HCT116 (cell line): ENCODE results near the gene CPT1A. TPM values are rescaled to one million over a fixed set of nuclear protein-coding genes. Genes with fewer than 3 reads are reported as not detected.

ENCODE experiments used
- ATAC-seq: fragments of 200-7000 bp; cut with Tn5 transposase; 2 replicates; pipeline ENCODE4 v1.9.1; 2020; ENCODE audit warnings: mild to moderate bottlenecking, moderate library complexity
- BruUV-seq: library from RNA; stranded (reverse); fragments of 400-500 nt; replicated peaks from 2 replicates; lab custom pipeline; 2021; lab: Mats Ljungman, UMichigan
- CTCF ChIA-PET: fragments of 300-600 bp; sonication (Branson Sonifier 250); formaldehyde crosslinking; loops from one replicate; lab custom pipeline; 2021; ENCODE audit warnings: antibody characterized with exemption; lab: Charles Lee
- POLR2A ChIA-PET: fragments of 300-600, 350-600 bp; sonication (Branson Sonifier 250); formaldehyde crosslinking; loops from one replicate; lab custom pipeline; 2021; ENCODE audit warnings: antibody characterized with exemption; lab: Charles Lee
- RAD21 ChIA-PET, 2 experiments: fragments of 300-600 bp; sonication (Branson Sonifier 250); formaldehyde crosslinking; loops; one replicate each; lab custom pipeline; 2023; ENCODE audit warnings: low total read pairs in 2 of 2; ENCODE audit not compliant: uncharacterized antibody in 2 of 2, unreplicated experiment in 2 of 2, low non-redundant PET in 1 of 2; lab: Charles Lee
- DNase-seq: peaks from one replicate; pipeline ENCODE4 v3.0.0-alpha.2; 2010; ENCODE audit warnings: low read depth, low spot score
- H2AFZ ChIP-seq: fragments of 200-600 bp; shearing (Covaris generic), sonication (generic); 2 replicates; pipeline ENCODE4 v1.6.1; 2017; ENCODE audit warnings: low read depth, mixed run types, mixed read lengths, antibody characterized with exemption, low read length; ENCODE audit not compliant: poor library complexity, severe bottlenecking
- H3K27ac ChIP-seq: 2 replicates; pipeline ENCODE4 v1.5.1; 2012; ENCODE audit warnings: low read depth, low read length
- H3K27me3 ChIP-seq: fragments of 200-600 bp; sonication (generic); 2 replicates; pipeline ENCODE4 v1.6.1; 2016; ENCODE audit warnings: mixed run types, low read length, mixed read lengths; ENCODE audit not compliant: insufficient read depth
- H3K36me3 ChIP-seq, 2 experiments: fragments of 200-500 bp in 1 of 2; fragments of 200-600 bp in 1 of 2; sonication (Bioruptor generic) in 1 of 2; sonication (generic) in 1 of 2; 2 replicates each; pipeline versions ENCODE4 v1.5.1 to v1.6.1; 2014 to 2016; ENCODE audit warnings: low read length in 2 of 2, inconsistent platforms in 1 of 2, mixed read lengths in 1 of 2, mixed run types in 1 of 2; ENCODE audit not compliant: insufficient read depth in 2 of 2, control insufficient read depth in 1 of 2
- H3K4me1 ChIP-seq, 2 experiments: fragments of 200-600 bp in 1 of 2; sonication (generic) in 1 of 2; 2 replicates each; pipeline versions ENCODE4 v1.5.1 to v1.6.1; 2012 to 2017; ENCODE audit warnings: low read length in 2 of 2, inconsistent platforms in 1 of 2, mild to moderate bottlenecking in 1 of 2, mixed read lengths in 1 of 2, mixed run types in 1 of 2, moderate library complexity in 1 of 2; ENCODE audit not compliant: insufficient read depth in 2 of 2, control insufficient read depth in 1 of 2
- H3K4me2 ChIP-seq: fragments of 200-600 bp; sonication (generic); 2 replicates; pipeline ENCODE4 v1.6.1; 2017; ENCODE audit warnings: mixed run types, low read length, mixed read lengths
- H3K4me3 ChIP-seq, 2 experiments: fragments of 200-600 bp in 1 of 2; sonication (generic) in 1 of 2; replicated peaks in 1 of 2; 2 replicates each; pipeline ENCODE4 v1.5.1; 2011 to 2016; ENCODE audit warnings: low read length in 2 of 2, control low read depth in 1 of 2, low read depth in 1 of 2, mild to moderate bottlenecking in 1 of 2, mixed read lengths in 1 of 2, mixed run types in 1 of 2
- H3K79me2 ChIP-seq: fragments of 200-600 bp; sonication (generic); 2 replicates; pipeline ENCODE4 v1.6.1; 2017; ENCODE audit warnings: mild to moderate bottlenecking, mixed run types, low read length, moderate library complexity, mixed read lengths; ENCODE audit not compliant: insufficient read depth
- H3K9ac ChIP-seq: fragments of 200-600 bp; sonication (generic); 2 replicates; pipeline ENCODE4 v1.6.1; 2016; ENCODE audit warnings: low read length, mixed read lengths
- H3K9me2 ChIP-seq: fragments of 200-600 bp; sonication (generic), shearing (Covaris generic); 2 replicates; pipeline ENCODE4 v1.6.1; 2017; ENCODE audit warnings: mixed run types, mild to moderate bottlenecking, moderate library complexity; ENCODE audit not compliant: insufficient read depth
- H3K9me3 ChIP-seq, 2 experiments: fragments of 200-500 bp in 1 of 2; fragments of 200-600 bp in 1 of 2; sonication (Bioruptor generic) in 1 of 2; sonication (generic) in 1 of 2; 2 replicates each; pipeline ENCODE4 v1.6.1; 2014 to 2017; ENCODE audit warnings: low read length in 2 of 2, mixed read lengths in 2 of 2, inconsistent platforms in 1 of 2, low read depth in 1 of 2, mild to moderate bottlenecking in 1 of 2, mixed run types in 1 of 2, moderate library complexity in 1 of 2; ENCODE audit not compliant: control insufficient read depth in 1 of 2, insufficient read depth in 1 of 2
- H4K20me1 ChIP-seq: fragments of 200-600 bp; sonication (generic), shearing (Covaris generic); 2 replicates; pipeline ENCODE4 v1.6.1; 2017; ENCODE audit warnings: mixed run types, mild to moderate bottlenecking, moderate library complexity; ENCODE audit not compliant: insufficient read depth
- ATF3 ChIP-seq: IDR thresholded peaks from 2 replicates; pipeline ENCODE4 v1.6.1; 2012
- CBX3 ChIP-seq: IDR thresholded peaks from 2 replicates; pipeline ENCODE4 v1.6.1; 2012; ENCODE audit warnings: low read depth
- CEBPB ChIP-seq: IDR thresholded peaks from 2 replicates; pipeline ENCODE4 v1.6.1; 2012; ENCODE audit warnings: low read depth
- EZH2 ChIP-seq: fragments of 200-600 bp; sonication (generic); IDR thresholded peaks from 2 replicates; pipeline ENCODE4 v1.6.1; 2017; ENCODE audit warnings: antibody characterized with exemption, mixed run types
- EZH2phosphoT487 ChIP-seq: fragments of 200-600 bp; IDR thresholded peaks from 2 replicates; pipeline ENCODE4 v1.6.1; 2018; ENCODE audit warnings: antibody characterized with exemption, borderline replicate concordance
- FOSL1 ChIP-seq: IDR thresholded peaks from 2 replicates; pipeline ENCODE4 v1.6.1; 2012; ENCODE audit warnings: low read depth
- MAX ChIP-seq: IDR thresholded peaks from 2 replicates; pipeline ENCODE4 v1.6.1; 2012
- POLR2A ChIP-seq: IDR thresholded peaks from 2 replicates; pipeline ENCODE4 v1.7.0; 2011; ENCODE audit warnings: borderline replicate concordance; ENCODE audit not compliant: insufficient read depth, insufficient read length; ENCODE audit errors: extremely low read depth
- POLR2AphosphoS5 ChIP-seq: IDR thresholded peaks from 2 replicates; pipeline ENCODE4 v1.6.1; 2011; ENCODE audit warnings: mild to moderate bottlenecking, low read depth, low read length, moderate library complexity
- RAD21 ChIP-seq: IDR thresholded peaks from 2 replicates; pipeline ENCODE4 v1.6.1; 2012; ENCODE audit warnings: low read depth, mild to moderate bottlenecking
- REST ChIP-seq: IDR thresholded peaks from 2 replicates; pipeline ENCODE4 v1.6.1; 2012; ENCODE audit warnings: low read depth
- SP1 ChIP-seq: IDR thresholded peaks from 2 replicates; pipeline ENCODE4 v1.6.1; 2012; ENCODE audit warnings: low read depth
- SRF ChIP-seq: IDR thresholded peaks from 2 replicates; pipeline ENCODE4 v1.6.1; 2012; ENCODE audit warnings: low read depth
- YY1 ChIP-seq: IDR thresholded peaks from 2 replicates; pipeline ENCODE4 v1.6.1; 2011; ENCODE audit warnings: low read length, low read depth, moderate library complexity, mild to moderate bottlenecking; ENCODE audit not compliant: insufficient replicate concordance; ENCODE audit errors: extremely low read depth
- intact Hi-C: fragments of 100-400 bp; cut with micrococcal nuclease; formaldehyde crosslinking; loops from 2 replicates; pipeline ENCODE4 v1.10.0; 2022
- total RNA-seq: library from RNA; stranded (reverse); gene quantifications from one replicate; pipeline ENCODE4 v1.2.1, GENCODE V29; 2021; ENCODE audit not compliant: unreplicated experiment

CPT1A gene
- total RNA-seq, 1 experiment from 2014 or later: 54.4 TPM

- ChIA-PET CTCF (no interaction called here), RAD21 (no interaction called here), POLR2A (no interaction called here)
- Histone ChIP-seq H3K27ac (no peak overlapping the region), H3K4me2 (no peak overlapping the region), H3K27me3 (no peaks in the 10 kb centered on the region), H3K9me2 (no peaks in the 10 kb centered on the region), H2AFZ (no peak overlapping the region), H3K4me1 (peaks cover 0 to 6% of the 10 kb centered on the region in 2 experiments; a peak in 2 of 4 replicates), H3K9me3 (no peaks in the 10 kb centered on the region), H3K4me3 (no peak overlapping the region), H3K79me2 (no peaks in the 10 kb centered on the region), H3K9ac (no peak overlapping the region), H4K20me1 (no peaks in the 10 kb centered on the region), H3K36me3 (no peaks in the 10 kb centered on the region)
- TF ChIP-seq CEBPB: no peak
- no peak for TF ChIP-seq RAD21
- TF ChIP-seq EZH2: no peak
- no peak for TF ChIP-seq FOSL1
- no peak for TF ChIP-seq POLR2AphosphoS5
- TF ChIP-seq SRF: no peak
- TF ChIP-seq POLR2A: no peak
- no peak for TF ChIP-seq ATF3
- TF ChIP-seq REST: no peak
- TF ChIP-seq YY1: no peak
- no peak for TF ChIP-seq EZH2phosphoT487
- no peak for TF ChIP-seq MAX
- no peak for TF ChIP-seq CBX3
- TF ChIP-seq SP1: no peak
- DNase-seq (no peak), ATAC-seq (no peak)
- no TSS peak for BruUV-seq
- intact Hi-C loops: no loop called here
Observed at GRCh38 chr11:68882391-68882790, 40.7 kb upstream of the CPT1A start.
